Hepatic stellate cell (primary cell): ENCODE measurements around the gene EEF1AKMT1.
"Not testable (repeated sequence)": the region's sequence is repeated elsewhere in the genome, so short reads cannot be mapped to it uniquely, and the experiment has no call there.

Source experiments
- DNase-seq: peaks from one replicate; pipeline ENCODE4 v3.0.0; 2011; ENCODE audit warnings: low spot score

EEF1AKMT1 gene

GRCh38 chr13:20696073-20696472 lies 77.7 kb downstream of the EEF1AKMT1 start:
- no peak for DNase-seq

DNA sequence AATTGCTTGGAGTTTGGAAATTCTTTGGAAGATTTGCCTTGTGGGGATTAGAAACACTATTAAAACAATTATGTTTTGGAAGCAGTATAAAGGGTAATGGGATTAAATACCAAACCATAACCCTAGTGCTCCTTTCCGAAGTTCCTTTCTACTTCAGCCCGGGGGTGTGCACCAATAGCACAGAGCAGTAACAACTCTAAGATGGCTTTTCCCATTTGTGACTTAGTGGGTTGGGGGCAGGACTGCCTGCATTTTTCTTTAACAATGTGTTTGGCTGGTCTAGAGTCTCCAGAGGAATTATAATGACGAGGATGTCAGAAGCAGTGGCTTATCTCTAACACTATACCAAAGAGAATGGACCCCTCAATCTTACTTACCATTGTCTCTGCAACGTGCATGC lies 82.1 kb downstream of the EEF1AKMT1 start:
- no peak for DNase-seq

- no peak for DNase-seq
Observed at GRCh38 chr13:20689291-20689690, 84.5 kb downstream of the EEF1AKMT1 start.

- DNase-seq = no peak
Observed at GRCh38 chr13:20686863-20687579, 86.7 kb downstream of the EEF1AKMT1 start.

DNA sequence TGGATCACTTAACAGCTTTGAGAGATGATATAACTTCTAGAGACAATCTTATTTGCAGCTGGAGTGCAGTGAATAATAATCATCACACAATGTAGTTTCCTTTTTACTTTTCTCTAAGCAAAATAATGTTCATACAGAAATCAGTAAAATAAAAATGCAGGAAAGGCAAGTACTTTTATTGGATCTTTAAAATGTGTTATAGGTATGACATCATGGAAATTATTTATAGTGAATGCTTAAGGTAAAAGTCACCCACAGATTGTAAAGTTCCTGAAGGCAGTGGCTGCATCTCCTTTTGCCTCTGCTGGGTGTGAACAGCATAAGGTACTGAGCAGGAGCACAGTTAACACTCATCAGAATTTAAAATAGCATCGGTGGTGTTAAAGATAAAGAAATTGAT lies 87.6 kb downstream of the EEF1AKMT1 start:
- DNase-seq = no peak

- no peak for DNase-seq
Observed at GRCh38 chr13:20685092-20685491, 88.7 kb downstream of the EEF1AKMT1 start.

GRCh38 chr13:20684546-20684945 lies 89.2 kb downstream of the EEF1AKMT1 start:
- DNase-seq = no peak

DNA sequence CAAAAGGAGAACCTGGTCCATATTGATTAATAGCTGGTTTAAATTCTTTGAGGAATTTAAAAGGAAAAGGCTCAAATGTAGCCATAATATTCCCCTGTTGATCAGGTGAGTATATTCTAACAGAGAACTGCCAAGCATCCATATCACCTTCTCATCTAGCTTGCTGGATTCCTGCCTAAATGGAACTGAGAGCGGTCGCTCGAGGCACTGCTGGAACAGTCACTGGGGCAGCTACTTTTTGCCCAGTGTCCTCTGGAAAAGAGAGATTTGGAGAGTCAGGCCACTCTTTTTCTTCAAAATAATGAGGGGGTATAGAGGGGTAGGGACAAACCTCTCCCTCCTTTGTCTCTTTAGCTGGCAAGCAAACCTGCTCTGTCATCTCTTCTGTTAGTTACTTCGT lies 89.7 kb downstream of the EEF1AKMT1 start:
- DNase-seq = no peak

- no peak for DNase-seq
Observed at GRCh38 chr13:20682061-20682460, 91.7 kb downstream of the EEF1AKMT1 start.

DNA sequence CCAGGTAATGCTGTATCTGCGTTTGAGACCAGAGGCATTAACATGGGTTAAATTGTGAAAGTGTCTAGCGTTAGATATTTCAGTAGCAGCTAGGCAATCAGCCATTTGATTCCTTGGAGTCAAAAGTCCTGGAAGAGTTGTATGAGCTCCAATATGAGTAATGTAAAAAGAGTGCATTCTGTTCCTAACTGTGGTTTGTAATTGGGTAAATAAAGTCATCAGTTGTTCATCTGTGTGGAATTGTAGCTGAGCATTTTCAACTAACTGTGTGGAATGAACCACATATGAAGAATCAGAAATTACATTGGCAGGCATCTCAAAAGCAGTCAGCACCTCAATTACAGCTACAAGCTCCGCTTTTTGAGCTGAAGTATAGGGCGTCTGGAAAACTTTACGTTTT lies 92.3 kb downstream of the EEF1AKMT1 start:
- DNase-seq = not testable (repeated sequence)

GRCh38 chr13:20680416-20681080 lies 93.2 kb downstream of the EEF1AKMT1 start:
- DNase-seq = no peak

DNA sequence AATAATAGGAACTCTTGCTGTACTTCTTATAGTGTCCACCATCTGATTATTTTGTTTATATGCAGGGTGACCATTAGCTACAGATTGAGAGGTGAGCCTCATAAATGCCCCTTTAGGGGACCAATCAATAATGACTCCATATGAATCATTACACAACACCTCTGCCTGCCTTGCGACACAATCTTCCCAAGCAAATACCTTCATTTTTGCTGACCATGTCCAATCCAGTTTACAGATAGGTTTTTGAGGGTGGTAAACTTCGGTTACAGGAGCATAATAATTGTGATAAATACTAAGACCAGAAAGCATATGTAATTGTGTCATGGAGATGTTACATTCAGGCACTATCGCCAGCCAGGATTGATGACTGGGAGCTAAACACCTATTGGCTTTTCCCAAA lies 93.9 kb downstream of the EEF1AKMT1 start:
- DNase-seq = no peak
